PC-9 (cell line): ENCODE data around the gene EPHB2.

Experiments
- EZH2 ChIP-seq: fragments of 200-600 bp; sonication (generic); IDR thresholded peaks from 2 replicates; pipeline ENCODE4 v1.8.0; 2017; ENCODE audit warnings: antibody characterized with exemption, low read depth
- TF ChIP-seq, protein P1 (sequence below): fragments of 200-600 bp; sonication (generic); conservative IDR thresholded peaks from 2 replicates; pipeline ENCODE4 v1.6.1; 2017; ENCODE audit warnings: mixed run types, antibody characterized with exemption, mild to moderate bottlenecking, moderate library complexity

DNA sequence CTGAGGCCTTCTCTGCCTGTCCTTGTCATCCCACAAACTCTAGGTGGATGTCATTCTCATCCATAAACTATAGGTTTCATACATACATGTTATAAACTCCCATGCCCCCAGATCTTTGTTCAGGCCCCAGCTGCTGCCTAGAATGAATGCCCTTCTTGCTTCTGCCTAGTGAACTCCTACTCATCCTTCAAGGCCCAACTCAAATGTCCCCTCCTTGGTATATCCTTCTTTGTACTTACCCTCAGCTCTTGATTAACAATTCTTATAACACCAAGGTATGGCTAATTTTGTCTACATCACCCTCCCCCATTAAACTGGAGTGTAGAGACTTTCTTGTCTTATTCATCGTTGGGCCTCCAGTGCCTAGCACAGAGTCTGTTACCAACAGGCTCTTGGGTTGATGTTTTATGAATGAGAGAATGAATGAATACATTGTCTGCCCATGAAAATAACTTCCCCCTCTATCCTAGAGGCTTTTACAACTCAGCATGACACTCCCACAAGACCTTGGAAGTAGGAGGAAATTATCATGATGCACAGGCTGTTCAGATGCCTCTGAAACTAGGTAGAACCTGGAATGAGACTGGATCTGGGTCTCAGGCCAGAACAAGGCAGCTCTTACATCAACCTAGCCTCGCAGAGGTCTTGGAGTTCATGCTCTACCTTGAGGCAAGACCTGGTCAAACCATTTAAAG, 26.9 kb downstream of the EPHB2 start:
- TF ChIP-seq, protein P1, sequence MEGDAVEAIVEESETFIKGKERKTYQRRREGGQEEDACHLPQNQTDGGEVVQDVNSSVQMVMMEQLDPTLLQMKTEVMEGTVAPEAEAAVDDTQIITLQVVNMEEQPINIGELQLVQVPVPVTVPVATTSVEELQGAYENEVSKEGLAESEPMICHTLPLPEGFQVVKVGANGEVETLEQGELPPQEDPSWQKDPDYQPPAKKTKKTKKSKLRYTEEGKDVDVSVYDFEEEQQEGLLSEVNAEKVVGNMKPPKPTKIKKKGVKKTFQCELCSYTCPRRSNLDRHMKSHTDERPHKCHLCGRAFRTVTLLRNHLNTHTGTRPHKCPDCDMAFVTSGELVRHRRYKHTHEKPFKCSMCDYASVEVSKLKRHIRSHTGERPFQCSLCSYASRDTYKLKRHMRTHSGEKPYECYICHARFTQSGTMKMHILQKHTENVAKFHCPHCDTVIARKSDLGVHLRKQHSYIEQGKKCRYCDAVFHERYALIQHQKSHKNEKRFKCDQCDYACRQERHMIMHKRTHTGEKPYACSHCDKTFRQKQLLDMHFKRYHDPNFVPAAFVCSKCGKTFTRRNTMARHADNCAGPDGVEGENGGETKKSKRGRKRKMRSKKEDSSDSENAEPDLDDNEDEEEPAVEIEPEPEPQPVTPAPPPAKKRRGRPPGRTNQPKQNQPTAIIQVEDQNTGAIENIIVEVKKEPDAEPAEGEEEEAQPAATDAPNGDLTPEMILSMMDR = no peak
- no peak for TF ChIP-seq EZH2
